Right hindlimb (tissue), 1 donor: ENCODE data around the gene ZNF432.
A peak's percentile ranks its signal among the peaks of the same experiment; 100 is the strongest.

Experiments used
- DNase-seq: peaks from one replicate; pipeline ENCODE4 v3.0.0-alpha.2; 2018

The ZNF432 gene

DNA sequence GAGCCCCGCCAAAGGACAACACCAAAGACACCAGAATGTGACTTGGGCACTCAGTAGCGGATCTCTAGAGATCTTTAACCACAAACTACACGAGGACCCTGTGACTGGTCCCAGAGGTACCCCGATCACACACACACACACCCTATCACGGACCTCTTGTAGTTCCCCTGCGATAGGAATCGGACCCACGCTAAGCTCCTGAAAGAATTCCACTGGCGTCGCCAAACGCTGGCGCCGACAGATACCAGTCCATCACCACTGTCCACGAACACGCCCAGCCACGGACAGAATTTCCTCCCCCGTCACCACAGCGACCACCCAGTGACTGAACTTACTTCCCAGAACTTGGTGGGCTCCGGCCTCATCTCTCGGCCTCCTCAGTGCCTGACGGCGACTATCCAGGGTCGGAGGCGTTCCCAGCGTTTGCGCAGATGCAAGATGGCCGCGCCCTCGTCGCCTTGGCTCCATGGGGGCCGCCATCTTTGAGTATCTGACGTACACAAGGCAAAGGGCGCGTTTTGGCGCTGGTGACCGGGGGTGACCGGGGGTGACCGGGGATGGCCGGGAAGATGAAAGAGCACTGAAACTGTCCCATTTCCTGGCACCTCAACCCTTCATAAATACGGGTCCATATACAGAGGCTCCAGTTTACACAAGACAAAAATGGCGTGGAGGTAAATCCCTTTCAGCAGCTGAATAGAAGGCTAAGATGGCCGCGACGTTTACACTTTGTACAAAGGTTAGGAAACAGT is 40.7 kb downstream of the ZNF432 start, which contains the start of gene ZNF615:
Gene ZNF615, minus strand, starts transcription at position 406 of the 752 bp plus-strand sequence. CDS start 4,500 bp downstream, outside the sequence.
- DNase-seq, result peak; percentile 94

DNA sequence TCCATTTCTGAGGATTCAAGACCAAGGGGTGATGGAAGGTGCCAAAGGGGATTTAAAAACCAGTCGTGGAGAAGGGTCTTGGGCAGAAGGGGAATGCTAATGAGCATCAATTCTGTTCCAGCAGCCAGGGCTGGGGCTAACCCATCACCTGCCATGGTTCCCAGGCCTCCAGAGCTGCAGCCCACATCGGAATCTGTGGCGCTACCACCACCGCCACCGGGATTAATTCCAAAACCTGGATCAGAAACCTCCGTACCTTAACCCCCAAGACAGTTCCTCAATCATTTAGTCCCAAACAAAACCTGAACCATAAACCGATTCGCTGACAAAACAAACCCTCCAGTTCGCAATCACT is 41.2 kb downstream of the ZNF432 start:
- no peak for DNase-seq

DNA sequence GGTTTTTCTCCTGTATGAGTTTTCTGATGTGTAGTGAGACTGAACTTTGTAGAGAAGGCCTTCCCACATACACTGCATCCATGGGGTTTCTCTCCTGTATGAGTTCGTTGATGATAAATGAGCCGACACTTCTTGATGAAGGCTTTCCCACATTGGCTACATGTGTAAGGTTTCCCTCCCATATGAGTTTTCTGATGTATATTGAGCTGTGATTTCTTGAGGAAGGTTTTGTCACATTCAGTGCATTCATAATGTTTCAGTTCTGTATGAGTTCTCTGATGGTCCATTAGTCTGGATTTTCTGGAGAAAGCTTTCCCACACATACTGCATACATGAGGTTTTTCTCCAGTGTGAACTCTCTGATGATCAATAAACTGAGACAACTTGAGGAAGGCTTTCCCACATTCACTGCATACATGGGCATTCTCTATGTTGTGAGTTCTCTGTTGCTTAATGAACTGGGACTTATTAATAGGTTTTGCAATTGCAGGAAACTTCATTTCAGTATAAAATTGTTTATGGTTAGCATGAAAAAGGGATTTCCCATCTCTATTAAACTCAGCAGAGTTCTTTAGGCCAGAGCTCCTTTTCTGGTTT is 54.5 kb downstream of the ZNF432 start:
- DNase-seq, result no peak

DNA sequence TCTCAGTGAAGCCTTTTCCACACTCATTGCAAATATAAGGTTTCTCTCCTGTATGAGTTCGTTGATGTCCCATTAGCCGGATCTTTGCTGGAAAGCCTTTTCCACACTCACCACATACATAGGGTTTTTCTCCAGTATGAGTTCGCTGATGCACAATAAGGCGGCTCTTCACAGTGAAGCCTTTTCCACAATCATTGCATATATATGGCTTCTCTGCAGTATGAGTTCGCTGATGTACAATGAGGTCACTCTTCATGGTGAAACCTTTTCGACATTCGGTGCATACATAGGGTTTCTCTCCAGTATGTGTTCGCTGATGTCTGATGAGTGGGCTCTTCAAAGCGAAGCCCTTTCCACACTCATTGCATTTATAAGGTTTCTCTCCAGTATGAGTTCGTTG is 55.2 kb downstream of the ZNF432 start:
- DNase-seq, result no peak

DNA sequence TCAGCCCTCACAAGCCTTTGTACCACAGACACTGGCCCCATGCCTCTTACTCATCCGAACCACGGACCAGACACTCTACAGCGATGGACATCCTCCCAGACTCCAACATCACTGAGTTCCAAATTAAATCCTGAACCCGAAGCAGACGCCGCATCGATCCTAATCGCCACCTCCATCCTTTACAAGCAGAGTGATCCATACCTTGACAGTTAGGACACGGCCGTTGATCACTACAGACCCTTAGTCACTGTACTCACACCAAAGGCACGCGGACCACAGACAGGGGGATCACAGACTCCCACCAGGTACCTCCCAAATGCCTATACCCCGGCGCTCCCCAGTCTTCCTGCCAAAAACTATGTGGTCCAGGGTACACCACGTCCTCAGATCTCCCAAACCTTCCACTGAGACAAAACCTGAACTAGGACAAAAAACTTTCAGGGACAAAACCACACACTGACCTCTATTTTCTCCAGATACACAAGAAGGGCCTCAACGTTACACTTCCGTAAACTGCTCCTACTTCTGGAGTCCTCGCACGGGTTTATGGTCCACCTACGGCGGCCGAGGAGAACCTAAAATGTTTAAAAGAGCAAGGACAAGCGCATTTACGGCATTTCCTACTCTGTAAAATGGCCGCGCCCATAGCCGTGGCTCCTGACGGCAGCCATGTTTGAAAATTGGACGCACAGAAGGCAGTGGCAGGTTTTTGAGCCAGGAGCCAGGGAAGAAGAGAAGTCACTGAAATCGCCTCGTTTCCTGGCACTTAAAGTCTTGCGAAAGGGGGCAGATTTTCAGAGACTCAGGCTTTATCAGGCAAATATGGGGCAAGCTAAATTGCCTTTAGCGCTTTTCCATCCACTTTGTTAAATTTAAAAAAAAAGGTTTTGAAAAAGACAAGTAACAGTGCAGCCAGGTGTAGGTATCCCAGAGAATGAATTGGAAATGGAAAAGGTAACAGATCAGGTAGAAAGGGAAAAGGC is 62.0 kb downstream of the ZNF432 start, which contains the start of gene ZNF350:
Gene ZNF350, minus strand, starts transcription at position 532 of the 983 bp plus-strand sequence. CDS start 12,480 bp downstream, outside the sequence.
- DNase-seq, result peak; percentile 96

DNA sequence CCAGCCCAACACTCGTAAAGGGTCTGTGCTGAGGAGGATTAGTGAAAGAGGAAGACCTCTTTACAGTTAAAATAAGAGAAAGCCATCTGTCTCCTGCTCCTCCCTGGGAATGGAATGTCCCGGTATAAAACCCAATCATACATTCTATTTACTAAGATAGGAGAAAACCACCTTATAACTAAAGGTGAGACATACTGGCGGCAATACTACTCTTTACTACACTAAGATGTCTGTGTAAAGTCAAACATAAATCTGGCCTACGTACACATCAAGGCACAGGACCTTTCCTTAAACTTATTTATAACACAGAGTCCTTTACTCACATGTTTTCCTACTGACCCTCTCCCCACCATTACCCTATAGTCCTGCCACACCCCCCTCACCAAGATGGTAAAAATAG is 65.3 kb downstream of the ZNF432 start:
- DNase-seq, result no peak
